Upper lobe of left lung (tissue), 6 donors: Measurements from ENCODE around the gene SORL1. TPM values are rescaled to one million over a fixed set of nuclear protein-coding genes. Genes with fewer than 3 reads are reported as not detected.

Experiments used
- ATAC-seq, 2 donors: fragments of 200-7000 bp; cut with Tn5 transposase; one replicate each; pipeline ENCODE4 v1.9.1; 2022; ENCODE audit warnings: mild to moderate bottlenecking in 2 of 2, moderate library complexity in 2 of 2; ENCODE audit not compliant: low FRiP score in 2 of 2
- DNase-seq, 2 donors: peaks; one replicate each; pipeline ENCODE4 v3.0.0-alpha.2; 2019 to 2020
- H3K27ac ChIP-seq, 4 donors: fragments of 200-600 bp; sonication (generic); one replicate each; pipeline ENCODE4 v1.5.1; 2016 to 2019
- H3K27me3 ChIP-seq, 4 donors: fragments of 200-600 bp; sonication (generic); one replicate each; pipeline ENCODE4 v1.5.1; 2017 to 2019
- H3K36me3 ChIP-seq, 4 donors: fragments of 200-600 bp; sonication (generic); one replicate each; pipeline ENCODE4 v1.5.1; 2016 to 2019
- H3K4me1 ChIP-seq, 4 donors: fragments of 200-600 bp; sonication (generic); one replicate each; pipeline ENCODE4 v1.5.1; 2018 to 2019
- H3K4me3 ChIP-seq, 4 donors: fragments of 200-600 bp; sonication (generic); one replicate each; pipeline ENCODE4 v1.5.1; 2017 to 2019; ENCODE audit warnings: mild to moderate bottlenecking in 2 of 4, moderate library complexity in 1 of 4
- H3K9me3 ChIP-seq, 4 donors: fragments of 200-600 bp; sonication (generic); one replicate each; pipeline ENCODE4 v1.5.1; 2018 to 2019
- EP300 ChIP-seq, 4 donors: sonication (generic); formaldehyde crosslinking; IDR thresholded peaks; one replicate each; pipeline ENCODE4 v1.5.1; 2017; ENCODE audit warnings: antibody characterized with exemption in 4 of 4, control low read depth in 2 of 4
- POLR2A ChIP-seq, 4 donors: fragments of 450-650 bp; IDR thresholded peaks; one replicate each; pipeline ENCODE4 v1.5.1; 2016 to 2017; ENCODE audit warnings: antibody characterized with exemption in 4 of 4, mild to moderate bottlenecking in 2 of 4
- POLR2AphosphoS5 ChIP-seq, 2 donors: sonication (generic); formaldehyde crosslinking; IDR thresholded peaks; one replicate each; pipeline ENCODE4 v1.5.1; 2017; ENCODE audit warnings: antibody characterized with exemption in 2 of 2
- WGBS, 2 donors: methylation state at CpG; one replicate each; pipeline ENCODE4 v1.1.5; 2017 to 2018; 5-methylcytosine and 5-hydroxymethylcytosine counted together
- total RNA-seq, 6 donors: library from RNA; depleted of rRNA in 4 of 6; stranded (reverse); fragments of >200 nt in 4 of 6; gene quantifications; one replicate each; pipeline versions ENCODE4 v1.1.0 to v1.2.1, GENCODE V29; 2016 to 2021
- TF ChIP-seq, protein P1 (sequence below), 6 experiments: fragments of 450-650 bp in 4 of 6; fragments of 200-600 bp in 2 of 6; sonication (generic) in 2 of 6; IDR thresholded peaks; one replicate each; pipeline ENCODE4 v1.5.1; 2016 to 2019; ENCODE audit warnings: antibody characterized with exemption in 6 of 6
- donor health status: DM: no; HTN: no; CAD: no; lungs with moderate emphysema.
- donor health status: DM: no; HTN: yes; CAD: no; lungs with severe emphysema.

Gene SORL1
- total RNA-seq, 6 donors from 2014 or later: 33.3 to 85.9 (median 67.2) TPM

DNA sequence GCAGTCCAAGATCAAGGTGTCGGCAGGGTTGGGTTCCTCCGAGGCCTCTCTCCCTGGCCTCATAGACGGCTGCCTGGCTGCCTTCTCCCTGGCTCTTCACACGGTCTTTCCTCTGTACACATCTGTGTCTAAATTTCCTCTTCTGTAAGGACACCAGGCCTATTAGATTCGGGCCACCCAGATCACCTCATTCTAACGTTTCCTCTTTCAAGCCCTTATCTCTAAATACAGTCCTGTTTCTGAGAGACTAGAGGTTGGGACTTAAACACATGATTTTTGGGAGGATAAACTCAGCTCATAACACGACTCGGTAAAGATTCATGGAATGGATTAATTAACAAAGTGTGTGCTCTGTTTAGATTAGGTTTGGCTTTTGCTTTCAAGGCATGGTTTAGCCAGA lies 136.6 kb downstream of the SORL1 start:
- Histone ChIP-seq H3K9me3 (no peaks in the 10 kb centered on the region), H3K36me3 (peaks cover 0 to 12% (median 8%) of the 10 kb centered on the region in 4 donors), H3K4me1 (peaks cover 0 to 10% (median 4%) of the 10 kb centered on the region in 4 donors), H3K27ac (no peak overlapping the region), H3K4me3 (no peak overlapping the region), H3K27me3 (no peaks in the 10 kb centered on the region)
- ATAC-seq (no peak), DNase-seq (no peak)
- TF ChIP-seq, protein P1, sequence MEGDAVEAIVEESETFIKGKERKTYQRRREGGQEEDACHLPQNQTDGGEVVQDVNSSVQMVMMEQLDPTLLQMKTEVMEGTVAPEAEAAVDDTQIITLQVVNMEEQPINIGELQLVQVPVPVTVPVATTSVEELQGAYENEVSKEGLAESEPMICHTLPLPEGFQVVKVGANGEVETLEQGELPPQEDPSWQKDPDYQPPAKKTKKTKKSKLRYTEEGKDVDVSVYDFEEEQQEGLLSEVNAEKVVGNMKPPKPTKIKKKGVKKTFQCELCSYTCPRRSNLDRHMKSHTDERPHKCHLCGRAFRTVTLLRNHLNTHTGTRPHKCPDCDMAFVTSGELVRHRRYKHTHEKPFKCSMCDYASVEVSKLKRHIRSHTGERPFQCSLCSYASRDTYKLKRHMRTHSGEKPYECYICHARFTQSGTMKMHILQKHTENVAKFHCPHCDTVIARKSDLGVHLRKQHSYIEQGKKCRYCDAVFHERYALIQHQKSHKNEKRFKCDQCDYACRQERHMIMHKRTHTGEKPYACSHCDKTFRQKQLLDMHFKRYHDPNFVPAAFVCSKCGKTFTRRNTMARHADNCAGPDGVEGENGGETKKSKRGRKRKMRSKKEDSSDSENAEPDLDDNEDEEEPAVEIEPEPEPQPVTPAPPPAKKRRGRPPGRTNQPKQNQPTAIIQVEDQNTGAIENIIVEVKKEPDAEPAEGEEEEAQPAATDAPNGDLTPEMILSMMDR (IDR thresholded peaks at IDR 0.05): no peak
- TF ChIP-seq EP300 (IDR thresholded peaks at IDR 0.05): no peak
- WGBS, 2 donors: 60 to 62% methylated on average over 8 of the region's 8 CpGs

GRCh38 chr11:121589946-121590537 lies 137.9 kb downstream of the SORL1 start:
- WGBS, 2 donors: 55 to 81% methylated on average over 5 of the region's 5 CpGs
- ATAC-seq (peak in 1 of 2 donors; percentile 33), DNase-seq (no peak)
- H3K9me3 ChIP-seq: no peaks in the 10 kb centered on the region
- H3K4me1 ChIP-seq: peaks cover 0 to 10% (median 4%) of the 10 kb centered on the region in 4 donors
- H3K27me3 ChIP-seq: no peaks in the 10 kb centered on the region
- no peak for TF ChIP-seq POLR2AphosphoS5 (IDR thresholded peaks at IDR 0.05)
- TF ChIP-seq POLR2A (IDR thresholded peaks at IDR 0.05): no peak
- no peak for TF ChIP-seq EP300 (IDR thresholded peaks at IDR 0.05)
- TF ChIP-seq, protein P1 (IDR thresholded peaks at IDR 0.05): no peak
- H3K4me3 ChIP-seq: no peak overlapping the region
- H3K36me3 ChIP-seq: peaks cover 0 to 12% (median 6%) of the 10 kb centered on the region in 4 donors
- peak overlapping the region in 1 of 4 donors; percentile 7 for H3K27ac ChIP-seq

DNA sequence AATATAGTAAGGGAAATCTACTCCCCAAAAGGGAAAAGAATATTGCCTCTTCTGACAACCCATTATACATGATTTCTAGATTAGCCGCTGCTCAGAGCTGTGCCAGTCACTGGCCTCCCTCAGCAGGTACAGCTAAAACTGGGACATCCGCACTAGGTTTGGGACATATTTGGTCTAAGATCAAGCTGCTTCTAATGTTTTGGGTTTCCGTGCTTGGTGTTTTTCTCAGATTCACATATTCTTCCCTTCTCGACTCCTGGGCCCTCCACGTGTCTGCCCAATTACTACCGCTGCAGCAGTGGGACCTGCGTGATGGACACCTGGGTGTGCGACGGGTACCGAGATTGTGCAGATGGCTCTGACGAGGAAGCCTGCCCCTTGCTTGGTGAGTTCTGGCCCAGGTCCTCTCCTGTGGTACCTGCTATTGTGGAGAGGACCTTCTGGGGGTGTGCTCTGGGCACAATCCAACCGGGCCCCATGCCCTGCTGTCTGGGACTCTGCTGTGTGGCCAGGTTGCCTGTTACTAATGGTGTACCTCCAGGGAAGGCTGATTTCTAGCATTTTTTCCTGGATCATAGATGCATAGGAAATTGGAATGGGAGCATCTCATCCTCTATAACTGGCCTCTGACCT lies 138.8 kb downstream of the SORL1 start:
- Histone ChIP-seq H3K4me1 (peaks cover 0 to 10% (median 6%) of the 10 kb centered on the region in 4 donors), H3K36me3 (peaks cover 0 to 12% (median 10%) of the 10 kb centered on the region in 4 donors), H3K4me3 (no peak overlapping the region), H3K9me3 (no peaks in the 10 kb centered on the region), H3K27ac (no peak overlapping the region), H3K27me3 (no peaks in the 10 kb centered on the region)
- DNase-seq (no peak), ATAC-seq (peak; percentile 15 to 16)
- no peak for TF ChIP-seq EP300 (IDR thresholded peaks at IDR 0.05)
- TF ChIP-seq POLR2AphosphoS5 (IDR thresholded peaks at IDR 0.05): no peak
- TF ChIP-seq POLR2A (IDR thresholded peaks at IDR 0.05): no peak
- TF ChIP-seq, protein P1 (IDR thresholded peaks at IDR 0.05): no peak
- 90 to 95% methylated on average over 11 to 12 of the region's 12 CpGs for WGBS, 2 donors

DNA sequence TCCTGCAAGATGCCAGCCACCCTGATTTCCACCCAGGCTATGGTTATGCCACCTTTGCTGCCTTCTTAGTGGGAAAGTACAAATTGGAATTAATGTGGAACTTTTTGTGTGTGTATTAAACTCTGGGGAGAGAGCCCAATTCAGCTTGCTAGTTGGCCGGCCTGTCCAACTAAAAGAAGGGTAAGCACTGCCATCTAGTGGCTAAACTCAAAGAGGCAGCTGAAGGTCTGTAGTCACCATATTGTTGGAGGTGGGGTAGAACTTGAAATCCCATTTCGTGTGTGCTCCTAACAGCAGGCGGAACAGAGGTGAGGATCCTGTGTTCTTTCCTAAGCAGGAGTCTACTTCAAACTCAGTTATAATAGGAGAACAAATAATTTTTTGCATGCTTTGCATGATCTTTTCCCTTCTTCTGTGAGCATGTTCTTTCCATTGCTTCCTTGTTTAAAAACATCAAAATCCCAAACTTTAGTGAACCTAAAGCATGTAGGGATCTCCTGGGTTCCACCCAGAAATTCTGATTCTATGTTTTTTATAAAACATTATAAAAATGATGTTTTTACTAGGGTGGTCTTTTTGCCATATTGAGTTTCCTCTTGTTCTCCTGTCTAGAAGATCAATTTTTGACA lies 139.4 kb downstream of the SORL1 start:
- H3K9me3 ChIP-seq: no peaks in the 10 kb centered on the region
- no peak overlapping the region for H3K27ac ChIP-seq
- DNase-seq: peak in 1 of 2 donors; percentile 65
- no peaks in the 10 kb centered on the region for H3K27me3 ChIP-seq
- peaks cover 0 to 12% (median 11%) of the 10 kb centered on the region in 4 donors for H3K36me3 ChIP-seq
- peaks cover 0 to 11% (median 7%) of the 10 kb centered on the region in 4 donors for H3K4me1 ChIP-seq
- H3K4me3 ChIP-seq: no peak overlapping the region
- peak; percentile 82 to 91 for ATAC-seq
- 15 to 16% methylated on average over 3 of the region's 3 CpGs for WGBS, 2 donors
- TF ChIP-seq, protein P1 (IDR thresholded peaks at IDR 0.05): peak; percentile 74 to 90 (median 82)
- TF ChIP-seq EP300 (IDR thresholded peaks at IDR 0.05): no peak
